PC-9 (cell line): ENCODE data around the gene PPP1R27. TPM values are rescaled to one million over a fixed set of nuclear protein-coding genes. Genes with fewer than 3 reads are reported as not detected.

Experiments
- BruUV-seq: library from RNA; stranded (reverse); fragments of 400-500 nt; replicated peaks from 2 replicates; lab custom pipeline; 2021; lab: Mats Ljungman, UMichigan
- CTCF ChIA-PET: fragments of 300-600 bp; sonication (Branson Sonifier 250); formaldehyde crosslinking; loops from one replicate; lab custom pipeline; 2022; ENCODE audit warnings: antibody characterized with exemption; lab: Charles Lee
- POLR2A ChIA-PET: fragments of 300-600 bp; sonication (Branson Sonifier 250); formaldehyde crosslinking; loops from one replicate; lab custom pipeline; 2022; ENCODE audit warnings: antibody characterized with exemption; ENCODE audit not compliant: unreplicated experiment; lab: Charles Lee
- DNase-seq, 2 experiments: peaks; one replicate each; pipeline versions ENCODE4 v3.0.0 to v3.0.0-alpha.2; 2015 to 2022; ENCODE audit warnings: mixed read lengths in 1 of 2
- H2AFZ ChIP-seq: fragments of 200-600 bp; sonication (generic); 2 replicates; pipeline ENCODE4 v1.8.1; 2017; ENCODE audit warnings: antibody characterized with exemption
- H3F3A ChIP-seq: fragments of 200-600 bp; sonication (generic); 2 replicates; pipeline ENCODE4 v1.8.1; 2017; ENCODE audit warnings: antibody characterized with exemption, mild to moderate bottlenecking, low read depth; ENCODE audit not compliant: insufficient read depth
- H3K27ac ChIP-seq: fragments of 200-600 bp; sonication (generic); 2 replicates; pipeline ENCODE4 v1.6.1; 2016; ENCODE audit warnings: mixed run types
- H3K27me3 ChIP-seq: fragments of 200-600 bp; sonication (generic); 2 replicates; pipeline ENCODE4 v1.6.1; 2016; ENCODE audit warnings: low read depth, mixed run types; ENCODE audit not compliant: insufficient read depth
- H3K36me3 ChIP-seq: fragments of 200-600 bp; sonication (generic); 2 replicates; pipeline ENCODE4 v1.6.1; 2016; ENCODE audit warnings: low read depth, mixed run types
- H3K4me1 ChIP-seq: fragments of 200-600 bp; sonication (generic); replicated peaks from 2 replicates; pipeline ENCODE4 v1.6.1; 2016; ENCODE audit warnings: mixed run types; ENCODE audit not compliant: insufficient read depth
- H3K4me2 ChIP-seq: fragments of 200-600 bp; sonication (generic); 2 replicates; pipeline ENCODE4 v1.6.1; 2017; ENCODE audit warnings: mixed run types
- H3K4me3 ChIP-seq: fragments of 200-600 bp; sonication (generic); 2 replicates; pipeline ENCODE4 v1.6.1; 2016; ENCODE audit warnings: mixed run types
- H3K79me2 ChIP-seq: fragments of 200-600 bp; sonication (generic); 2 replicates; pipeline ENCODE4 v1.6.1; 2017; ENCODE audit warnings: low read depth, mixed run types
- H3K9me2 ChIP-seq: fragments of 200-600 bp; sonication (generic); 2 replicates; pipeline ENCODE4 v1.8.1; 2017; ENCODE audit warnings: mild to moderate bottlenecking; ENCODE audit not compliant: insufficient read depth
- H3K9me3 ChIP-seq: fragments of 200-600 bp; sonication (generic); 2 replicates; pipeline ENCODE4 v1.8.1; 2016; ENCODE audit warnings: low read depth; ENCODE audit not compliant: insufficient read depth
- H4K20me1 ChIP-seq: fragments of 200-600 bp; sonication (generic); 2 replicates; pipeline ENCODE4 v1.8.1; 2017; ENCODE audit not compliant: insufficient read depth
- CTCF ChIP-seq: fragments of 200-600 bp; sonication (generic); conservative IDR thresholded peaks from 2 replicates; pipeline ENCODE4 v1.6.1; 2017; ENCODE audit warnings: mixed run types, antibody characterized with exemption, mild to moderate bottlenecking, moderate library complexity
- EZH2 ChIP-seq: fragments of 200-600 bp; sonication (generic); IDR thresholded peaks from 2 replicates; pipeline ENCODE4 v1.8.0; 2017; ENCODE audit warnings: antibody characterized with exemption, low read depth
- intact Hi-C: fragments of 100-400 bp; cut with micrococcal nuclease; formaldehyde crosslinking; loops from one replicate; pipeline ENCODE4 v1.10.0; 2022; ENCODE audit not compliant: unreplicated experiment
- total RNA-seq: library from RNA; stranded (reverse); gene quantifications from 2 replicates; pipeline ENCODE4 v1.2.3, GENCODE V29; 2021

PPP1R27 gene
- total RNA-seq, 1 experiment from 2014 or later, result not detected

- Histone ChIP-seq H3K36me3 (no peaks in the 10 kb centered on the region), H3K9me2 (no peaks in the 10 kb centered on the region), H3K4me1 (no peaks in the 10 kb centered on the region), H3K79me2 (no peaks in the 10 kb centered on the region), H3K27me3 (no peaks in the 10 kb centered on the region), H2AFZ (no peak overlapping the region), H4K20me1 (no peaks in the 10 kb centered on the region), H3K27ac (no peak overlapping the region), H3K4me2 (no peak overlapping the region), H3K4me3 (no peak overlapping the region), H3K9me3 (no peaks in the 10 kb centered on the region), H3F3A (peaks cover 3% of the 10 kb centered on the region; the same call in 1 of the 2 replicates)
- ChIA-PET POLR2A (no interaction called here), CTCF (no interaction called here)
- BruUV-seq, result no TSS peak
- no peak for TF ChIP-seq EZH2
- no peak for DNase-seq
- intact Hi-C loops, result no loop called here
These were observed 10.5 kb upstream of the PPP1R27 start for GRCh38 chr17:81845361-81845760.

GRCh38 chr17:81844887-81845286 lies 10.0 kb upstream of the PPP1R27 start:
- ChIA-PET CTCF (no interaction called here), POLR2A (no interaction called here)
- no peak overlapping the region for H3K4me3 ChIP-seq
- no peak overlapping the region for H3K27ac ChIP-seq
- H3F3A ChIP-seq, result peaks cover 3% of the 10 kb centered on the region; the same call in 1 of the 2 replicates
- no peak for TF ChIP-seq EZH2
- TF ChIP-seq CTCF, result no peak
- H3K9me2 ChIP-seq, result no peaks in the 10 kb centered on the region
- no peak overlapping the region for H2AFZ ChIP-seq
- intact Hi-C loops, result no loop called here
- no peaks in the 10 kb centered on the region for H3K9me3 ChIP-seq
- no peaks in the 10 kb centered on the region for H3K79me2 ChIP-seq
- H3K27me3 ChIP-seq, result no peaks in the 10 kb centered on the region
- BruUV-seq, result no TSS peak
- no peaks in the 10 kb centered on the region for H3K36me3 ChIP-seq
- H4K20me1 ChIP-seq, result no peaks in the 10 kb centered on the region
- DNase-seq, result no peak
- no peaks in the 10 kb centered on the region for H3K4me1 ChIP-seq
- no peak overlapping the region for H3K4me2 ChIP-seq

GRCh38 chr17:81844327-81844851 lies 9.5 kb upstream of the PPP1R27 start:
- ChIA-PET CTCF (no interaction called here), POLR2A (interaction anchor here (0.7 kb wide), 1 partner anchor 109 kb away, joined by 4 read pairs; no protein-coding TSS in a partner anchor)
- H2AFZ ChIP-seq, result no peak overlapping the region
- intact Hi-C loops, result no loop called here
- H3K36me3 ChIP-seq, result no peaks in the 10 kb centered on the region
- no peaks in the 10 kb centered on the region for H3K9me3 ChIP-seq
- H4K20me1 ChIP-seq, result no peaks in the 10 kb centered on the region
- no peaks in the 10 kb centered on the region for H3K79me2 ChIP-seq
- DNase-seq, result no peak
- TF ChIP-seq CTCF (no peak), EZH2 (no peak)
- no peak overlapping the region for H3K4me2 ChIP-seq
- H3K9me2 ChIP-seq, result no peaks in the 10 kb centered on the region
- no peaks in the 10 kb centered on the region for H3K27me3 ChIP-seq
- no peak overlapping the region for H3K27ac ChIP-seq
- no peak overlapping the region for H3K4me3 ChIP-seq
- no TSS peak for BruUV-seq
- peaks cover 3% of the 10 kb centered on the region; the same call in 1 of the 2 replicates for H3F3A ChIP-seq
- no peaks in the 10 kb centered on the region for H3K4me1 ChIP-seq
